HCT116 (cell line): Measurements from ENCODE around the gene VEGFA.

Experiments
- CBX3 ChIP-seq: IDR thresholded peaks from 2 replicates; pipeline ENCODE4 v1.6.1; 2012; ENCODE audit warnings: low read depth
- CEBPB ChIP-seq: IDR thresholded peaks from 2 replicates; pipeline ENCODE4 v1.6.1; 2012; ENCODE audit warnings: low read depth
- CTCF ChIP-seq, 3 experiments: fragments of 200-600 bp in 1 of 3; sonication (generic) in 1 of 3; IDR thresholded peaks in 2 of 3; conservative IDR thresholded peaks in 1 of 3; 2 replicates each; pipeline ENCODE4 v1.5.1; 2012 to 2017; ENCODE audit warnings: low read depth in 2 of 3, low read length in 2 of 3, antibody characterized with exemption in 1 of 3, borderline replicate concordance in 1 of 3, control low read depth in 1 of 3, mild to moderate bottlenecking in 1 of 3, mixed read lengths in 1 of 3, mixed run types in 1 of 3, moderate library complexity in 1 of 3; ENCODE audit not compliant: insufficient read depth in 1 of 3
- EZH2 ChIP-seq: fragments of 200-600 bp; sonication (generic); IDR thresholded peaks from 2 replicates; pipeline ENCODE4 v1.6.1; 2017; ENCODE audit warnings: antibody characterized with exemption, mixed run types
- EZH2phosphoT487 ChIP-seq: fragments of 200-600 bp; IDR thresholded peaks from 2 replicates; pipeline ENCODE4 v1.6.1; 2018; ENCODE audit warnings: antibody characterized with exemption, borderline replicate concordance
- FOSL1 ChIP-seq: IDR thresholded peaks from 2 replicates; pipeline ENCODE4 v1.6.1; 2012; ENCODE audit warnings: low read depth
- MAX ChIP-seq: IDR thresholded peaks from 2 replicates; pipeline ENCODE4 v1.6.1; 2012
- POLR2A ChIP-seq: IDR thresholded peaks from 2 replicates; pipeline ENCODE4 v1.7.0; 2011; ENCODE audit warnings: borderline replicate concordance; ENCODE audit not compliant: insufficient read depth, insufficient read length; ENCODE audit errors: extremely low read depth
- POLR2AphosphoS5 ChIP-seq: IDR thresholded peaks from 2 replicates; pipeline ENCODE4 v1.6.1; 2011; ENCODE audit warnings: mild to moderate bottlenecking, low read depth, low read length, moderate library complexity
- RAD21 ChIP-seq: IDR thresholded peaks from 2 replicates; pipeline ENCODE4 v1.6.1; 2012; ENCODE audit warnings: low read depth, mild to moderate bottlenecking
- REST ChIP-seq: IDR thresholded peaks from 2 replicates; pipeline ENCODE4 v1.6.1; 2012; ENCODE audit warnings: low read depth
- SIN3A ChIP-seq: IDR thresholded peaks from 2 replicates; pipeline ENCODE4 v1.6.1; 2012; ENCODE audit warnings: low read depth
- SRF ChIP-seq: IDR thresholded peaks from 2 replicates; pipeline ENCODE4 v1.6.1; 2012; ENCODE audit warnings: low read depth
- ZBTB33 ChIP-seq: IDR thresholded peaks from 2 replicates; pipeline ENCODE4 v1.6.1; 2011; ENCODE audit warnings: mild to moderate bottlenecking, low read length, moderate library complexity; ENCODE audit not compliant: insufficient replicate concordance; ENCODE audit errors: extremely low read depth

GRCh38 chr6:43776115-43776798 is 6.2 kb downstream of the VEGFA start:
- no peak for TF ChIP-seq CTCF (IDR thresholded peaks at IDR 0.05 in 2 of 3, conservative IDR thresholded peaks at IDR 0.05 in 1 of 3; ENCODE audit: borderline replicate concordance in 1 of 3, insufficient read depth in 1 of 3, low read depth in 2 of 3, low read length in 2 of 3)
- TF ChIP-seq POLR2A = no peak
- no peak for TF ChIP-seq CEBPB
- peak; percentile 34; the same call in 1 of the 2 replicates for TF ChIP-seq POLR2AphosphoS5
- no peak for TF ChIP-seq SRF
- TF ChIP-seq EZH2 = no peak
- TF ChIP-seq REST = no peak
- no peak for TF ChIP-seq RAD21
- TF ChIP-seq MAX = no peak
- no peak for TF ChIP-seq SIN3A
- no peak for TF ChIP-seq ZBTB33
- no peak for TF ChIP-seq EZH2phosphoT487
- no peak for TF ChIP-seq FOSL1
- no peak for TF ChIP-seq CBX3
